GM21529 (cell line): ENCODE data around the gene DHFR.

Experiments used
- ATAC-seq: cut with Tn5 transposase; IDR thresholded peaks from one replicate; pipeline ENCODE4 v1.9.1; 2021; ENCODE audit not compliant: unreplicated experiment

The DHFR gene

DNA sequence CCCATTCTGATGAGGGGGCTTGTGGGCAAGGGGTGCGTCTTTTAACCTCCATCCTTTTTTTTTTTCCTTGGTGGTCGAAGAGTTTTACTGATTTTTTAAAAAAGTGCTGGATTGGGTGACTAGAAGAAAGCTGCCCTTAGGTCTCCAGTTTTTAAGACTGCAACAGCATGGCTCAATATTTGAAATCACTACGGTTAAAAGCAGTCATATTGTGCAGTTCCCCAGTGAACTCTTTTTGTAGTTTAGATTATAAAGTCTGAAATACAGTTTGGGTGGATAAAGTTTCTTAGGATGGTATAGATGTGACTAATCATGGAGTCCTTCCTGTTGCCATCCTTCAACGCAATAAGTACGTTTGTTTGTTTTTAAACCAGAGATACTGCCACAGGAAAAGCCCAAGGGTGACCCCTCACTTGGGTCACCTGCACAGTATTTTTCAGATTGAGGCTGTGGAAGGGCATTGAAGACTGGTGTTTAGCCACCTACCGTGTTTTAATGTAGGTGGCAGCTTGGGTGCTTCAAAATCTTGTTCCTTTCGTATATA lies 520 bp upstream of the DHFR start:
- ATAC-seq, result no peak

GRCh38 chr5:80654054-80654390 lies 761 bp downstream of the DHFR start:
- no peak for ATAC-seq

DNA sequence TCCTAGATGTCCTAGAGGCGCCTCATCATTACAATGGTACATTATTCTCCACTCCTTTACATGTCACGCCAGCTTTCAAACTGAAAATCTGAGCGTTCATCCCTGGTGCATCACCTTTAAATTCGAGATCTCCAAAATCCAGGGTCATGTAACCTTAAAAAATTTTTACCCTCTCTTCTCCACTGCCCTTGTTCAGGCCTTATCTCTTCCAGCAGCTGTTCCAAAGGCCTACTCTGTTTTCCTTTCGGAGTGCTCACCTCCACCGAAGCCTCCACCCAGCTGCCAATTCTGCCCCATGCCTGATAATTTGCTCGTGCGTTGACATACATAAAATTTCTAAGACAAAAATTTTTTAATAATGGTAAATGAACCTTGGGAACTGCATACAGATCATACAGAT lies 1.3 kb downstream of the DHFR start:
- no peak for ATAC-seq

DNA sequence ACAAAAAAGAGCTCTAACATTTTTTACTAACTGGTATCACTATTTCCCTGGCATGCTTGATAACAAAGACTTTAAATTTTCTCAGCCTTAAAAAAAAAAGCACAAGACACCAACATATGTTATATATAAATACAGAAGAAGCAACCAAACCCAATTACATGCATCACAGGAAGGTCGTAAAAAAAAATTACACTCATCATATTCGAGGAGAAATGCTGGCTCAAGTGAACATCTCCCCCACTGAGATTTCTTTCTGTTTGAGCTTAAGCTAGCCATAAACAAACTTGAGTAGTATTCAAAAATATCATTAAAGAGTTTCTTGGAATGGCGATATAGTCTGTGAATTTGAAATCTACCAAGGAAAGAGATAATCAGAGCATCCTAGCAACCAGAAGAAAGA lies 7.9 kb downstream of the DHFR start:
- ATAC-seq, result no peak

DNA sequence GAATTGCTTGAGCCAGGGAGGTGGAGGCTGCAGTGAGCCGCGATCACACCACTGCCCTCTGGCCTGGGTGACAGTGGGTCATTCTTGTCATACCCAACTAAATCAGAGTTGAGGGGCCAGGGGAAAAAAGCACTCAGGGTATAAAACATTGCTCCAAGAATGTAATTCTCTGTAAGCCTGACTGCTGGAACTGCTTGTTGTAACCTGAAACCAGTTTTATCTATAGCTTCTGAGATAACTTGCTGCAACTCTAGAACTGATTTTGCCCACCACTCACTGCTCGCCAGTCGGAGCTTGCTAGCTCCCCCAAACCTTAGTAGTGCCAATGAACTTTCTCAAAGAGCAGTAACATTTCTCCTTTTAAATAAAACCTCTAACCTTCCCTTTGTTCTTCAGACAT lies 9.9 kb downstream of the DHFR start:
- ATAC-seq, result no peak

DNA sequence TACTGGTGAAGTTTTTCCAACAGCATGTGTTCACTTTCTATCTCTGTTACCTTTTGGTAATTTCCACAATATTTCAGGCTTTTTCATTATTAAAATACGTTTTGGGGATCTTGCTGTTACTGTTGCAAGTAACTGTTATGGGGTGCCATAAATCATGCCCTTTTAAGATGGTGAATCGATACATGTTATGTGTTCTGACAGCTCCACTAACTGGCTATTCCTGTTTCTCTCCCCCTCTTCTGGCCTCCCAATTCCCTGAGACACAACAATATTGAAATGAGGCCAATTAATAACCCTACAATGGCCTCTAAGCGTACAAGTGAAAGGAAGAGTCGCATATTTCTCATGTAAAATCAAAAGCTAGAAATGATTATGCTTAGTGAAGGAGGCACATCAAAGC lies 13.4 kb downstream of the DHFR start:
- ATAC-seq, result no peak

DNA sequence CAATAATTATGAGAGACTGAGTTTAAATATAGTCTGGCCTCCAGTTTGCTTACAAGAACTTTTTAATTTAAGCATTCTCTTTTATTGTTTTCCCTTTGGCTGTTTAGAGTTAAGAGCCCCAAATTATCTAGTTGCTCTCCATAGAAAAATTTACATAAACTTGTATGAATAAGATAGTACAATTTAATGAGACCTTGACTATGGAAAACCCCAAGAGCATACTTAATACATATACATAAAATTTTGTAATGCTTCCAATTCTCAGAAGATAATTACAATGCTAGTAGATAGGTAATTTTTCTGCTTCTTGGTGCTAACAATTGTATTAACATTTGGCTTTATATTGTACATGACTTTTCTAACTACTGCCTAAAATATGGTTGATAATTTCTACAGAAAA lies 20.6 kb downstream of the DHFR start:
- ATAC-seq, result no peak

- ATAC-seq, result no peak
Measured at GRCh38 chr5:80632700-80633099, 22.1 kb downstream of the DHFR start.

DNA sequence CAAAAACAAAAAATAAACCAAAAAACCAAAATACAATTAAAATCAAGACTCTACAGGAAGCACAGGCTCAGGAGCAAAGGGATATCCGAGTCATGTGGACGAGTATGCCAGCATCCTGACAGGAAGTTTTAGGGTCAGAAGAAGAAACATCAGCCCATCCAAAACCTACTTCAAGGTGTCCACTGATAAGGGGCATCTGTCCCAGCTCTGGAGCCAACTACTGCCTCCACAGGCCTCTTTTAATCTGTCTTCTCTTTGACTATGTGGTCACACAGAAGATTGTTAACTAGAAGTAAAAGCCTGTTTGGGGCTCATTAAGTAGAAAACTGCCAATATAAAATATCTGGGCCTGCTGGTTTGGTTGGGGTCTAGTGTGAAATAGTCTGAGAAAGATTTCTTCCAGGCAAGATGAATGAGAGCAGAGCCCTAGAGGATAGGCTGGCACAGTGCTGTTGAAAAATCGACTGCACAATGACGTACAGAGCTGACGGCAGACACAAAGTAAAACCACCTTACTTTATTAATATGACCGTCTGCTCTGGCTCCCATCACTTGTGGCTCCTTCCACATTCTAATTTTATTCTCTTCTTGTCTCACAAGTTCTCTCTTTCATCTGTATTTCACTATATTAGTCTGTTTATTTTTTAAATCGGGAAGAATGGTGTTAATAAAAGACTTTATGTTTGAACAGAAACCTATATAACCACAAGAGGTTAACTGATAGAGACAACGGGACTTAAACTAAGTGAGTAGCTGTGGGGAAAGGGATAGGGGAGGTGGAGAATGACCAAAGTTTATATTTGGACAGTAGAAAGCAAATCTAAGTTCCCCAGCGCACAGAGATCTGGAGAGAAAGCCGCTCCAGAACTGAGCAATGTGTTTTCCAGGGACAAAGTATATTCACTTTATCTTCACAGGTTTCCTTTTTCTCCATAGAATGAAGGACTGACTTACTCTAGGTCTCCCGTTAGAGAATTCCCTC lies 23.2 kb downstream of the DHFR start:
- no peak for ATAC-seq

- no peak for ATAC-seq
Measured at GRCh38 chr5:80629281-80629680, 25.5 kb downstream of the DHFR start.

DNA sequence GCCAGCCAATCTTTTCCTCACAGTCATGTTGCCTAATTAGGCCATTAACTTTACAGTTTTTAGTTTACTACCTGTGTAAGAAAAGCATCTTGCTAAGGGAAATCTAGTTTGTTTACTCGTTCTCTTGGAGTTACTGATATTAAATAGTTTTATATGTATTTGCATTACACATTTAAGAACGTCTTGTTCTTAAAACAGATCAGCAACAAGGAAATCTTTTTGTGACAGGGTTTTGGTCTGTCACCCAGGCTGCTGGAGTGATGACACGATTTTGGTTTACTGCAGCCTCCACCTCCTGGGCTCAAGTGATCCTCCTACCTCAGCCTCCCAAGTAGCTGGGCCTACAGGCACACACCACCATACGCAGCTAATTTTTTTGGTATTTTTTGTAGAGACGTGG lies 29.6 kb downstream of the DHFR start:
- ATAC-seq, result no peak

GRCh38 chr5:80623999-80624398 lies 30.8 kb downstream of the DHFR start:
- ATAC-seq, result no peak

DNA sequence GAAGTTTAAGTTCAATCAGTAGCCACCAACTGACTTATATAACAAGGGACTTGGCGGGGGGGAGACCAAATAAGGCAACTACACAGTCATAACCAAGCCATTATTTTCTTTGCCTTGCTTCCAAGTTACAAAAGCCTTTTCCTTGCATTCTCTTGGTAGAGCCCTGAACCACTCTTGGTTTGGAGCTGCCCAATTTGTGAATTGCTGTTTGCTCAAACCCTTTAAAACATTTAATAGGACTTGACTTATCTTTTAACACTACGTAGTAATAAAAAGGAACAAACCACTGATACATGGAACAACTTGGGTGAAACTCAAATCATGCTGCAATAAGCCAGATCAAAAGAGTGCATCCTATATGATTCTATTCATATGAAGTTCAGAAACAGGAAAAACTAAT lies 32.0 kb downstream of the DHFR start:
- ATAC-seq, result no peak

GRCh38 chr5:80620211-80620610 lies 34.6 kb downstream of the DHFR start:
- ATAC-seq, result no peak

DNA sequence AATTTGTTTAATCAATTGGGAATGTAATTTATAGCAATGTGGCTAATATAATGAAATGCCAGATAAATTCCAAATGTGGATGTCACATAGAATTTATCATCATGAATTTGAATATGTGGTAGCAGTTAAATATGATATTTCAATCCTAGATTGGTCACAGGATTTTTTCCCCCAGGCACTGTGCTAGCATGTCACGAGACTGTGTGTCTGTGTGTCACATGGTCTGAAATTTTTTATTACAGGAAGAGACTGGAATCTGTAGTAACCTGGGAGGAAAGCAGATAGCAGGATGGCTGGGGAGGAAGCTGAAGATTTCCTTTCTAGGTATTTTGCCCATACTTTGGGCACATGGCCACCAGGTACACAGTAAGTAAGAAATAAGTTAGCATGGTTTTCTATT lies 35.7 kb downstream of the DHFR start:
- no peak for ATAC-seq

- ATAC-seq, result no peak
Measured at GRCh38 chr5:80618438-80618837, 36.3 kb downstream of the DHFR start.

GRCh38 chr5:80615266-80615914 lies 39.4 kb downstream of the DHFR start:
- ATAC-seq, result no peak

GRCh38 chr5:80609692-80610091 lies 45.1 kb downstream of the DHFR start:
- ATAC-seq, result no peak

GRCh38 chr5:80608731-80609130 lies 46.1 kb downstream of the DHFR start:
- ATAC-seq, result no peak

DNA sequence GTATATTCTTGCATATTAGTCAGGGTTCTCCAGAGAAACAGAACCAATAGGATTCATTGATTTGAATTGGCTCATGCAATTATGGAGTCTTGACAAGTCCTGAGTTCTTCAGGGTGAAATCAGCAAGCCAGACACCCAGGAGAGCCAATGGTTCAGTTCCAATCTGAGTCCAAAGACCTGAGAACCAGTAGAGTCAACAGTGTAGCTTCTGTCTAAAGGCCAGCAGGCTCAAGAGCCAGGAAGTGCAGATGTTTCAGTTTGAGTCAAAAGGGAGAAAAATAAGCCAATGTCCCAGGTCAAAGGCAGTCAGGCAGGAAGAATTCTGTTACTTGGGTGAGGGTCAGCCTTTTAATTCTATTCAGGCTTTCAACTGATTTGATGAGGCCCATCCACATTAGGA lies 47.0 kb downstream of the DHFR start:
- ATAC-seq, result peak; percentile 90

- no peak for ATAC-seq
Measured at GRCh38 chr5:80607343-80607742, 47.4 kb downstream of the DHFR start.
